ENCODE results near the gene MAST4.

The MAST4 gene

GRCh38 chr5:67053229-67053628 is 457.0 kb downstream of the MAST4 start:
- no peak for DNase-seq

- DNase-seq = no peak
These were observed 463.0 kb downstream of the MAST4 start for GRCh38 chr5:67058998-67059743.

- DNase-seq = no peak
These were observed 463.7 kb downstream of the MAST4 start for GRCh38 chr5:67059744-67060490.

- no peak for DNase-seq
These were observed 465.3 kb downstream of the MAST4 start for GRCh38 chr5:67061511-67061910.

GRCh38 chr5:67063055-67063454 is 466.9 kb downstream of the MAST4 start:
- DNase-seq = no peak

- DNase-seq = no peak
These were observed 467.6 kb downstream of the MAST4 start for GRCh38 chr5:67063791-67064190.

DNA sequence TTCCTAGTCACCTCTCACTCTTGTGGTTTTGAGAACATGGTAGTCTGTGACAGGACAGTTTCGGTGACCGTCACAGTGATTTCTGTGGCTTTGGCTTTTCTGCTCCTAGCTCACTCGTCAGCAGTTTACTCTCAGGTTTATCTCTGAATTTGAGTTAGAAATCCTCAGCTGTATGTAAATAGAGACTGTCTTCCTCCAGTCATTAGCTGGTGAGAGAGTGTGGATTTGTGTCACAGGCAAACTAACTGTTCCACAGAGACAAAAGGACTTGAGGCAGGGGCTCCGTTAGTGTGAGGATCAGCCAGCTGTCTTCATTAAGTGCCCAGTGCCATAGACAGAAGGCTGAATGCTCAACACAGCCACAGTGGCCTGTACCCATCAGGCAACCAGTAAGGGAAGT is 469.0 kb downstream of the MAST4 start:
- no peak for DNase-seq

DNA sequence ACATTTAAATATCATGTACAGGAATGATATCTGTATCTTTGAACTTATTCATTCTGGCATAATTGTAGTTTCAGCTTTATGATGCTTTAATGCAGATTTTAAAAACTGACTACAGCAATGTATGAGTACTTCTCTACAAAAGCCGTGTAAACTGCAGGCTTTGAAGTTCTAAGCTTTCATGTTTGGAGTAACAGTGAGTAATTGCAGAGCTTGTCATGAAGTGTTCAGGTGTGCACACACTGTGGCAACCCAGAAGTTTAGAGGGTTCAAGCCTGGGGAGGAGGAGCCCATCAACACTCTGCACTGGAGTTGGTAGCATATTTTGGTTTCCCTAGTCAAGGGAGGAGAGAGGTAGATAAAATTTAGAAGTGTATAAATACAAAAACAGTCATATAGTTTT is 469.5 kb downstream of the MAST4 start:
- DNase-seq = no peak

GRCh38 chr5:67066815-67067214 is 470.6 kb downstream of the MAST4 start:
- no peak for DNase-seq

- DNase-seq = no peak
These were observed 477.0 kb downstream of the MAST4 start for GRCh38 chr5:67073045-67073680.

GRCh38 chr5:67077296-67077695 is 481.1 kb downstream of the MAST4 start:
- DNase-seq = no peak

GRCh38 chr5:67081261-67081660 is 485.1 kb downstream of the MAST4 start:
- no peak for DNase-seq

GRCh38 chr5:67082941-67083340 is 486.7 kb downstream of the MAST4 start:
- DNase-seq = no peak

GRCh38 chr5:67085616-67086015 is 489.4 kb downstream of the MAST4 start:
- no peak for DNase-seq

- no peak for DNase-seq
These were observed 493.1 kb downstream of the MAST4 start for GRCh38 chr5:67089200-67089725.

- DNase-seq = no peak
These were observed 493.8 kb downstream of the MAST4 start for GRCh38 chr5:67090040-67090439.

DNA sequence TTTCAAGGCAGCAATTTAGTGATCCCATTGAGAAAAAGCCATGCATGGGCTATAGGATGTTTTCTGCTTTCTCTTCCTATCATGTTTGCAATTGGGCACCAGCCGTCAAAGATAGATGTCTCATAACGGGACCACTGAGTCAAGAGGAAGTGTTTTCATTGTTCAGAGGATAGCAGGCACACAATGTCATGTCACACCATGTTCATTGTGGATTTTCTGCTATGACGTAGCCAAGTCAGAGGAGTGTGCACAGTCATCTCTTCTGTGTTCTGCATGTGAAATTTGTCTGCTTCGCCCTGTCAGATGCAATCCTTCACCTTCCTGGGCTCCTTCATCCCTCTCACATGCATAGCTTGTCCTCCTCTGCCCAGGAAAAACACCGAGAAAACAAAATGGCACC is 494.4 kb downstream of the MAST4 start:
- DNase-seq = no peak

- DNase-seq = no peak
These were observed 496.3 kb downstream of the MAST4 start for GRCh38 chr5:67092535-67092934.

- no peak for DNase-seq
These were observed 497.1 kb downstream of the MAST4 start for GRCh38 chr5:67093279-67093678.

- DNase-seq = no peak
These were observed 498.5 kb downstream of the MAST4 start for GRCh38 chr5:67094476-67095300.

DNA sequence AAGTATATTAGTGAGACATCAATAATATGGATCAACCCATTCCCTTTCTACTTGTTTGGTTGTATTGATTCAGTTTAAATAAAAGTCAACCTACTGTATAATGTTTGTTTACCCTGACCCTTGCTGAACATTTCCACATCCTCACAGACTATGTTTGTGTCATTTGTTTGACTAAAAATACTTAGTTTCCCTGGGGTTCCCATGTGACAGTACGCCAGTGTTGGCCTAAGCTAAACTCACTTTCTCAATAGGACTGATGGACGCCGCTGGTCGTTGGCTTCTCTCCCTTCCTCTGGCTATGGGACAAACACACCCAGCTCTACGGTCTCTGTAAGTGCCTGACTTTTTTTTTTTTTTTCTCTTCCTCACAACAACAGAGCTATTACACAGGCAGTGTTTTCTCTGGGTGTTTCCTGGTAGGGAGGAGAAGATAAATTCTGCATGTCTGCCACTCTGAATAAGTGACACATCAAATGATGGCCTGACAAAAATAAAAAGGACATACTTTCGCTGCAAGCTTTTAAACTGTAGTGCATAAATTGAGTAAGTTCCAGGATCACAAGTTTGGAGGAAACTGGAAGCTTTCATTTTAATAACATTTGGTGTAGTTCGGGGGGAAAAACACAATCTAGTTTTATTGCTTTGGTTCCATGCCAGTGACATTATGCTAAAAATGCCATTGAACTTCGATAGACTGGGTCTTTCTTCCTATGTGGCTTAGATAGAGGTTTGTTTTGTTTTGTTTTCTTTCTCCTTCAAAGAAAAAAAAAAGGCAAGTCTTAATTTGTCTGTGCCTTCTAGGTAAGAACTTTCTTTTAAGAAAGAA is 499.4 kb downstream of the MAST4 start:
- DNase-seq = no peak

DNA sequence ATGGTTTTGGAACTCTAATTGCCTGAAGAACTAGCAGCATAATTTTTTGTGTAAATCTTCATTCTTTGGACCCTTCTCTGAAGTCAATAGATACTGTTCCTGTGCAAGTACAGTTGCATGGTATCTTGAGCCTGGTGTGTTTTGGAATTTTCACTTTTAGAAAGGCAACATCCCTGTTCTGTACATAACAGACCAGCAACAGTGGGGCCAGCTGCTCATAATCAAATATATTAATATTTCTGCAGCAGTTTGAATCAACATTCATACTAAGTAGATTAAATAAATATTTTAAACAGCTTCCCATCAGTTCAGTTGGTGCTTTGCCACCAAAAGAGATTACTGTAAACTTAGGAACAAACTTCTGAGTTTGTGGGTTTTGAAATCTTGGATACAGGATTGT is 502.5 kb downstream of the MAST4 start:
- DNase-seq = no peak
